Peyer's patch (tissue), 4 donors: ENCODE measurements around the gene PTAR1.

Source experiments
- POLR2A ChIP-seq, 2 donors: fragments of 450-650 bp; IDR thresholded peaks; one replicate each; pipeline ENCODE4 v1.5.1; 2017; ENCODE audit warnings: antibody characterized with exemption in 2 of 2, mild to moderate bottlenecking in 2 of 2, moderate library complexity in 2 of 2
- TF ChIP-seq, protein P1 (sequence below), 6 experiments: fragments of 450-650 bp in 4 of 6; fragments of 200-600 bp in 2 of 6; sonication (generic) in 1 of 6; IDR thresholded peaks; one replicate each; pipeline ENCODE4 v1.5.1; 2017 to 2019; ENCODE audit warnings: antibody characterized with exemption in 6 of 6, mild to moderate bottlenecking in 3 of 6, moderate library complexity in 1 of 6

DNA sequence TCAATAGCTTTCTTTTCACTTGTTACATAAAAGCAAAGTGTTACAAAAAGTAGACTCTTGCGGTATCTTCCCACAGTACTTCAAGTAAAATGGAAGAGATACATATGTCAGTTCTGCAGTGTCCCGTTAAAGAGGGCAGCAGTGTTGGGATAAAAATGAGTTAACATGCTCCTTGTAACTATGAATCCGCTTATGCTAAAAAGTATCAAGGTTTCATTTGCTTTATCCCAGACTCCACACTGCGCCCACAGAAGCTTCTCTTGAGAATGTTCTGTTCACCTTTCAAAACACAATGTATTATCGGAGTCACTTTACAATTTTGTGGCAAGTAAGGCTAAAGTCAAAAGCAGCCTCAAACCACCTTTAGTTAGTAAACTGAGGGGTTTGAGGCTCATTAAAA lies 790 bp downstream of the PTAR1 start:
- TF ChIP-seq, protein P1, sequence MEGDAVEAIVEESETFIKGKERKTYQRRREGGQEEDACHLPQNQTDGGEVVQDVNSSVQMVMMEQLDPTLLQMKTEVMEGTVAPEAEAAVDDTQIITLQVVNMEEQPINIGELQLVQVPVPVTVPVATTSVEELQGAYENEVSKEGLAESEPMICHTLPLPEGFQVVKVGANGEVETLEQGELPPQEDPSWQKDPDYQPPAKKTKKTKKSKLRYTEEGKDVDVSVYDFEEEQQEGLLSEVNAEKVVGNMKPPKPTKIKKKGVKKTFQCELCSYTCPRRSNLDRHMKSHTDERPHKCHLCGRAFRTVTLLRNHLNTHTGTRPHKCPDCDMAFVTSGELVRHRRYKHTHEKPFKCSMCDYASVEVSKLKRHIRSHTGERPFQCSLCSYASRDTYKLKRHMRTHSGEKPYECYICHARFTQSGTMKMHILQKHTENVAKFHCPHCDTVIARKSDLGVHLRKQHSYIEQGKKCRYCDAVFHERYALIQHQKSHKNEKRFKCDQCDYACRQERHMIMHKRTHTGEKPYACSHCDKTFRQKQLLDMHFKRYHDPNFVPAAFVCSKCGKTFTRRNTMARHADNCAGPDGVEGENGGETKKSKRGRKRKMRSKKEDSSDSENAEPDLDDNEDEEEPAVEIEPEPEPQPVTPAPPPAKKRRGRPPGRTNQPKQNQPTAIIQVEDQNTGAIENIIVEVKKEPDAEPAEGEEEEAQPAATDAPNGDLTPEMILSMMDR (IDR thresholded peaks at IDR 0.05) = no peak
- no peak for TF ChIP-seq POLR2A (IDR thresholded peaks at IDR 0.05)
